ENCODE results near the gene PCNX2.

GRCh38 chr1:233261695-233262094, 33.8 kb downstream of the PCNX2 start:
- no peak for TF ChIP-seq POLR2A (IDR thresholded peaks at IDR 0.05; ENCODE audit: low read length)
- no peak for TF ChIP-seq GATA1 (IDR thresholded peaks at IDR 0.05; ENCODE audit: low read depth, low read length)
